HG03175 (cell line): Measurements from ENCODE around the gene METTL16.
A peak's percentile ranks its signal among the peaks of the same experiment; 100 is the strongest.

ENCODE experiments used
- ATAC-seq: cut with Tn5 transposase; IDR thresholded peaks from one replicate; pipeline ENCODE4 v1.9.1; 2021; ENCODE audit warnings: mild to moderate bottlenecking, moderate library complexity; ENCODE audit not compliant: unreplicated experiment

Gene METTL16

GRCh38 chr17:2398182-2398581 lies 113.5 kb downstream of the METTL16 start:
- ATAC-seq, result no peak

- no peak for ATAC-seq
Observed at GRCh38 chr17:2397247-2398171, 114.2 kb downstream of the METTL16 start.

- no peak for ATAC-seq
Observed at GRCh38 chr17:2396568-2397246, 115.0 kb downstream of the METTL16 start.

- no peak for ATAC-seq
Observed at GRCh38 chr17:2396192-2396567, 115.5 kb downstream of the METTL16 start.

- ATAC-seq, result no peak
Observed at GRCh38 chr17:2395258-2396181, 116.2 kb downstream of the METTL16 start.

- no peak for ATAC-seq
Observed at GRCh38 chr17:2394775-2395201, 116.9 kb downstream of the METTL16 start.

- no peak for ATAC-seq
Observed at GRCh38 chr17:2393954-2394749, 117.5 kb downstream of the METTL16 start.

GRCh38 chr17:2393174-2393953 lies 118.3 kb downstream of the METTL16 start:
- peak; percentile 45 for ATAC-seq

- ATAC-seq, result peak; percentile 56
Observed at GRCh38 chr17:2392252-2393173, 119.2 kb downstream of the METTL16 start.

GRCh38 chr17:2391597-2392251 lies 120.0 kb downstream of the METTL16 start:
- no peak for ATAC-seq

GRCh38 chr17:2390199-2390836 lies 121.4 kb downstream of the METTL16 start:
- no peak for ATAC-seq

- ATAC-seq, result no peak
Observed at GRCh38 chr17:2388683-2389055, 123.0 kb downstream of the METTL16 start.

- no peak for ATAC-seq
Observed at GRCh38 chr17:2388020-2388682, 123.5 kb downstream of the METTL16 start.

GRCh38 chr17:2387086-2388019 lies 124.3 kb downstream of the METTL16 start:
- no peak for ATAC-seq

- no peak for ATAC-seq
Observed at GRCh38 chr17:2386400-2387085, 125.1 kb downstream of the METTL16 start.
